ENCODE results near the gene CASK.

- TF ChIP-seq CTCF (IDR thresholded peaks at IDR 0.05) (no peak), EP300 (IDR thresholded peaks at IDR 0.05) (no peak), POLR2A (IDR thresholded peaks at IDR 0.05) (no peak)
Measured at GRCh38 chrX:41514179-41514578, 409.2 kb downstream of the CASK start.

Measured in tibial nerve (tissue), 4 donors.